Suppressor macrophage treated with lipopolysaccharide for 4 hours (primary cell): Measurements from ENCODE around the gene PTGER3.
"Not testable (repeated sequence)": the region's sequence is repeated elsewhere in the genome, so short reads cannot be mapped to it uniquely, and the experiment has no call there.

Experiments used
- DNase-seq: peaks from one replicate; pipeline ENCODE4 v3.0.0-alpha.2; 2020

Gene PTGER3

DNA sequence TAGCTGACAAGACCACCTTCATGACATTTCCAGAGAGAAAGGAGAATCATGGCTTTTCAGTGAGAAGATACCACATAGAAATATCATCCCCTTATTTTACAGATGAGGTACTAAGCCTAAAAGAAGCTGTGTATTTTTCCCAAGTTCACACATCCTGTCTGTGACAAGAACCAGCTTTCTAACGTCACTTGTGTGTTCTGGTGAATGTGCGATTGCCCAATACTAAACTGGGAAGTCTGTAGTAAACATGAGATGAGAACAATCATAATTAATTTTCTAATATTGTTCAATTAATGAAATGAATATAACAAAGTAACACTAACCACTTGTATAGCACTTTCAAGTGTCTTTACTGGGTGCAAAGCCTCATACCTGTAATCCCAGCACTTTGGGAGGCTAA is 46.0 kb downstream of the PTGER3 start:
- DNase-seq = no peak

DNA sequence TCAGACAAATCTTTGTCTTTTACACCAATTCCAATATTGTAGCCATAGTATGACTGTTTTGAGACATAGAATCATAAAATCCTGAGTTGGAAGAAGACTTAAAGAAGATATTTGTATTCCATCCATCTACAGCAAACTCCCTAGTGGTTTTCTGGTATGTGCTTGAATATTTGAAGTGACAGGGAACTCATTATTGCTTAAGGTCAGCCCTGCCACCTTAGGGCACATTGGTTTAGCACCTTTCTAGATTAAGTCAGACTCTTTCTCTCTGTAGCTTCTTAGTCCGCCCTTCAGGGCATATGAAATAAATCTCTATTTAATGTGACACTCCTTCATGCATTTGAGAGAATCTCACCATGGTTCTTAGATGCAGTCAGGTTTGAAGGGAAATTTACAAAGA is 49.8 kb downstream of the PTGER3 start:
- no peak for DNase-seq

DNA sequence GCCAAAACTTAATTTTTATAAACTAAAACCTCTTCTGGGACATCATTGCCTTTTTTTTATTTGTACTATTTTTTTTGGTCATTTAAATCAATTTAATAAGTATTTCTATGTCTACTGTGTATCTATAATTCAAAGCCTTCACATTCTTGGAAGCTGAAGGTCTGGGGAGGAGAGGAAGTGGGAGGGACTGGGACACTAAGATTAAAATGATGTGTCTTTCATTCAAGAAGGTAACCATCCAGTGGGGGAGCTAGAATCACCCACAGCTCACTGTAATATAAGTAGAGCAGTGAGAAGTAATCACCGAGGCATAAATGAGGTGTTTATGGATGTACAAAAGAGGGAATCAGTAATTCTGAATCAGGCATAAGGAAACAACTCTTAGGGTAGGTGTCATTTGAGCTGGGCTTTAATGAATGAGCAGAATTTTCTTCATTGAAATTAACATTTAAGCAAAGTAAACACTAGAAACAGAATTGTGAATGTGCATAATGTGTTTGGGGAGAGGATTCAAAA is 52.8 kb downstream of the PTGER3 start:
- DNase-seq = no peak

DNA sequence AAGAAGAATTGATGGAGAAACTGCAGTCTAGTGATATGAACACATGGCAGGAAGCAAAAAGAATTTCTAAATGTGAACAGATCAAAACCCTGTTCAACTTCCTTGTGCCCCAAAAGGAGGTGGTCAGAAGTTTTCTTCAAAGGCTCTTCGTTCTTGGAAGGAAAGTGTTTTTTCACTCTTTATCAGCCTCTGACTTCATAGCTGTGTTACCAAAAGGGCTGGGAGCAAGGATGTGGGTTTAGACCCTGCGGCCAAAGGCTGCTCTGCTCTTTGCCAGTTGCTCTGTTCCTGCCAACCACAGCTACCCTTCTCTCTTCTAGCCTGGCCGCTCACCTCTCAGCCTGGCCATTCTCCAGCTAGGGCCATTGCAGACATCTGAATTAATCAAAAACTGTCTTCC is 53.8 kb downstream of the PTGER3 start:
- no peak for DNase-seq

DNA sequence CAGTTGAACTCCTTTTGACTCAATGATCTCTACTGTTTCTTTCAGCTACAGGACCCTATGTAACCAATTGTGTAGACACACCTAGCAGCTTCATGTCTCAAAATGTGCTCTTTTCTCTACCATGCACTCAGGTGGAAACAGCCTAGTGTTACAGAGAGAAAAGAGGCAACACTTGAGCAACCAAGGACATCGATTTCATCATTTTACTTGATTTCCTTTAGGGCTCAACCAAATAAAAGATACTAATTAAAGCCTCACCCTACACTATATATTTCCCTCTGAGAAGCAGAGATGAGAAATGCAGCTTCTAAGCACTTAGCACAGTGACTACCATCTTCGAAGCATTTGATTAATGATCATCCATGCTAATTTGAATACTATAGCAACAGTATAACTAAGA is 55.1 kb downstream of the PTGER3 start:
- no peak for DNase-seq

DNA sequence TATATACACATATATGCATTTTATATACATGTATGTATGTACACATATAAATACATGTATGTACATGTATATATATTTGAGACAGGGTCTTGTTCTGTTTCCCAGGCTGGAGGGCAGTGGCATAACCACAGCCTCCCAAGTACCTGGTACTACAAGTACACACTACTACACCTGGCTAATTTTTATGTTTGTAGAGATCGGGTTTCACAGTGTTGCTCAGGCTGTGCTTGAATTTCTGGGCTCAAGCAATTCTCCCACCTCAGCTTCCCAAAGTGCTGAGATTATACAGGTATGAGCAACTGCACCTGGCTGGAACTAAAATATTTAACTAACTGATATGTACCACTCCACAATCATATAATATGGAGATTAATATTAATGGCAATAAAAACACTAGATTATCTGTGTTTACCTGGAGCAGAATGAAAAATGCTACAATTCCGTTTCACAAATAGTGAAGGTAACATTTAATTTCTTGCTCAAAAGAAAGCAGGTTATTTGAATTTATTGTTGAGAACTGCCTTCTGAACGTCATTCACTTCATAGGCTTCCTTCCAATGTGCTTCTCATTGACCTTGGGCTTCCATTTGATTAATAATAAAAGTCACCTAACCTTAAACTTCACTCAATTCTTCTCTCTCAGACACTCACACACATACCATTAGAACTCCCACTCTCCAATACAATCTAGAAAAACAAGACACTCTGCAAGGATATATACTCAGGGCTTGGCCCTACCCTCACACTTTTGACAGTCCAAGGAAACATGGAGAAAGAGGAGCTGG is 57.0 kb downstream of the PTGER3 start:
- no peak for DNase-seq

DNA sequence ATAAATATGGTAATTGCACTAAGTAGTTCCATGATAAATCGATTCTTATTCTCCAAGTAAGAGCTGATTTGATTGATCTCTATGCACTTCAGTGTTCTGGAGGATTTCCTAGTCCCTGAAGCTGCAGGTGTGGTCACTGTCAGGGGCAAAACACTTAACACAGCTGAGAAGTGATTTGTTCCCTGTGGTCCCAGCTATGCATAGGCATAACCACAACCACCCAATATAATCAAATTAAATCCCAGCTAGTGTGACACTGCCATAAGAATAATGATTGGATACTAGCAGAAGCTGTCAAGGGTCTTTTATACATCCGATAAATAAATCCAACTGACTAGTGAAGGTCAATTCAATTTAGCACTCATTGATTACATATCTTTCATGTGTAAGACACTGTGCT is 60.1 kb downstream of the PTGER3 start:
- DNase-seq = no peak

DNA sequence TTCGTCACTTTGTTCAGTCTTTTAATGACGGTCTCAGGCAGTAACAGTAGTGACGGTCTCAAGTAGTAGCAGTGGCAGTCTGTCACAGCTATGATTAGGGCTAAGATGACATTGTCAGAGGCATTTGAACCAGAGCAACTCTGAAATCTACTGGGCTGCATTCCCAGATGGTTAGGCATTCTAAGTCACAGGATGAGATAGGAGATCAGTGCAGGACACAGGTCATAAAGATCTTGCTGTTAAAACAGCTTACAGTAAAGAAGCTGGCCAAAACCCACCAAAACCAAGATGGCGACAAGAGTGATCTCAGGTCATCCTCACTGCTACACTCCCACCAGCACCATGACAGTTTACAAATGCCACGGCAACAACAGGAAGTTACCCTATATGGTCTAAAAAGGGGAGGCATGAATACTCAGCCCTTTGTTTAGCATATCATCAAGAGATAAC is 61.8 kb downstream of the PTGER3 start:
- DNase-seq = not testable (repeated sequence)

DNA sequence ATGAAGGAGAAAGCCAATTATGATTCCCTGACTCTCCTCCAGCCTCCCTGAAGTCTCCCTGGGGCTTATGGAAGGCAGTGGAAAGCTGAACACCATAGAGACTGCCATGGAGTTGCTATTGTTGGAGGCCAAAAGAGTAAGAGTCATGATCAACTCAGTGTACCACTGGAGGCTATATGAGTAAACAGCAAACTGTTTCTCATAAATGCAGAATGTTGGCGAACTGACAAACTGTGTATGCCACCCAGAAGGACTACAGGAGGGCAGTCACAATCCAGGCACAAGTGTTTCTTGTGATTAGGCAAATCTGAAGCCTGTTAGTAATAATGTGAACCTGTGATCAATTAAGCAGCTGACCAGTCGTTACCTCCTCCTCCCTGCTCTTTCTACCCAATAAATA is 62.3 kb downstream of the PTGER3 start:
- not testable (repeated sequence) for DNase-seq

DNA sequence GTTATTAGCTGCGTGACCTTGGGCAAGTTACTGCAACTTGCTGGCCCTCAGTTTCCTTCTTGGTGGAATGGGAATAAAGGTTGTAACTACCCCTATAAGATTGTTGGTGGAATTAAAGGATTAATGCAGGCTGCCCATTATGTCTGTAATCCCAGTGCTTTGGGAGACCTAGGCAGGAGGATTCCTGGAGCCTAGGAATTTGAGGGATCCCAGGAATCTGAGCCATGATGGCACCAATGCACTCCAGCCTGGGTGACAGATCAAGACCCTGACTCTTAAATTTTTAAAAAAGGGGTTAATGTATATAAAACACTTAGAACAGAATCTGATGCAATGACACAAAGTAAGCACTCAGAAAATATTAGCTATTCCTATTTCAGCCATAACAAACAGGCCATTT is 67.3 kb downstream of the PTGER3 start:
- no peak for DNase-seq

DNA sequence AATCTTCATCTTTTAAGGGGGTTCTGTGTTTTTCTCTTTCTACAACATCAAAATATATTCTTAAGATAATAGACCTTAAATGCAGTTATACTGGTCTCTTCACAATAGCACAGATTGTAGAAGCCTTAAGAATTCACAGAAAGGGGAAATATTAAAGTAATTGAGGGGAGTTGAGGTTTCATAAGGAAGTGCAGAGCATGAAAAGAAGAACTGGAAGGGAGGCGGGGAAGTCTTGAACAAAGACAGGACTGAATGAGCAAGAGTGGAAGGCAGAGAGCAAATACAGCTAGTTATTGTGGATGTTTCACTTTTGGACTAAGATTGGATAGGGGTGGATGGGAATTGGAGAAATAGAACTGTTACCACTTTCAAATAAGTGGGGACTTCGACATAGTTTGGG is 67.7 kb downstream of the PTGER3 start:
- DNase-seq = peak; percentile 78

DNA sequence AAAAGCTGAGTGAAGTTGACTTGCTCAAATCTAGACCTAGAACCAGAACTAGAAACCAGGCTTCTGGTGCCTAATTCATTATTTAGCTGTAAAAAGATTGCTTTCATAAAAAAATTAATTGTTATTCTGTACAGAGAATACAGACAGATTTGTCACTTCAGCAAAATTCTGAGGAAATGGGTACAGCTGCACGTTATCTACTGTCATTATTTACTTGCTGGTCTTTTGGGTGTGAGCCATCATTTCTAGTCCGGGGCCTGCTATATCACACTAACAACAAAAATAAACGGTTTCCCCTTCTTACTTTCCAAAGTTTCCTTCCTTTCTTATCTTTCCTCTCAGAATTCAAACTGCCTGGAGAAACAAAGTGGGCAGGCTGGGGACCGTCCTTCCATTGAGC is 68.3 kb downstream of the PTGER3 start:
- no peak for DNase-seq

DNA sequence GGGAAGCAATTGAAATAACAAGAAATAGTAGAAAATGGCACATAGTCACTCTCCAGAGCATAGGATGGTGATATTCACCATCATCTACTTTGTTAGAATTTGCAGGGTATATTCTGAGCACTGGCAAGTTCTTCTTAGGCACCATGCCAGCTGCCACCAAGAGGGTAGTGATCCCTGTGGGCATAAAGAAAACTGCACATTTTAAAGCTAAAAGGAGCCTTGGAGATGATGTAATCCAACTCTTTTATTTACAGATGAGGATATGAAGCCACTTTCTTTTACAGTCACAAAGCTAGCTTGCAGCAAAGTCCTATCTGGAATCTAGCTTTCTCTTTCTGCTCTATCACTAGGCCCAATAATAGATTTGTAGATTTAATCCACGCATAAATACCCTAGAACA is 69.0 kb downstream of the PTGER3 start:
- peak; percentile 79 for DNase-seq

DNA sequence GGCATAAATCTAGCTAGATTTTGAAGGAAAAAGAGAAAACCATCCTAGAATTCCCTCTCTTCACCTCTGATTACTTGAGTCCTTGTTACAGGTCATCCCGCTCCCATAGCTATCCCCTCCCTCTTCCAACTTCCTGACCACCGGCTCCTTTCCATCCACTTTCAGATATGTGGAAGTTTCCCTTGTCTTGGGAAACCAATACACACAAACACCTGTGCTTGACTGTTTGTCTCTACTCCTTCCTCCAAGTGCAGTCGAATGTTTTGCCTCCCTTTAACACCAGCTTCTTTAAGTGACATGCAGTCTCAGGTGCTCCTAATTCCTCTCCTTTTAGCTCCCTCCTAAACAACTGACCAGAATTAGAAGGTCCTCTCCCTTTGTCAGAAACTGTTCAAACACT is 70.0 kb downstream of the PTGER3 start:
- no peak for DNase-seq

DNA sequence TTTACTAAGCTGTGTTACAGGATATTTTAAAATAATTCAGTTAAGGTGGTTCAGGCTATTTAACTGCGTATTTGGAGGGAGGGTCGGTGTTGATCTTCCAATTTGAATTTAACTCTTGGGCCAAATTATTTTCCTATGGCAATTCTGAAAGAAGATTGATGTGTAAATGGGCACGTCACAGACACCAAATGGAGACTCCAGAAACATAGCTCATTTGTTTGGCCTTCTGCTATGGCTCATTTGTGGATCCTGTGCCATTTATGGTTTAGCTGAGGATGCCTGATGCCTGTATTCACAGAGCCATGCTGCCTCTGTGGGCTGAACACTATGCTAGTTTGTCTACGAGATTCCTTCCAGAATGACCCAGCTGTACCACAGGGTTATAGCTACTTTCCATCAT is 70.6 kb downstream of the PTGER3 start:
- DNase-seq = no peak

DNA sequence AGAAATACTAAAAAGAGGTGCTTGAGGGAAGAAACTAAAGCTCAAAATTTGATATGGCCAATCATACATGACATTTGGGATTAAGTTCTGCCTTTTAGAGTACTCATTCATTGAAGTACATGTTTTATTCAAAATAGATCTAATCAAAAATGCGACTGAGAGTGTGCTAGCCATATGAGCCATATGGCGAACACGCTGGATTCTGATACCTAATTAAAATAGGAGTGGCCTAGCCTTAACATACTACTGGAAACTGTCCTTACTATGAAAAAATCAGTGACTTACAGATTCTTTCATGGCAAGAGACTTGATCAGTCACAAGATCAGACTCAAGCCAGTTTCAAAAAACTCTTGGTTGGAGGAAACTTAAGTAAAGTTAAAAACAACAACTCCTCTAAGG is 73.9 kb downstream of the PTGER3 start:
- DNase-seq = no peak

DNA sequence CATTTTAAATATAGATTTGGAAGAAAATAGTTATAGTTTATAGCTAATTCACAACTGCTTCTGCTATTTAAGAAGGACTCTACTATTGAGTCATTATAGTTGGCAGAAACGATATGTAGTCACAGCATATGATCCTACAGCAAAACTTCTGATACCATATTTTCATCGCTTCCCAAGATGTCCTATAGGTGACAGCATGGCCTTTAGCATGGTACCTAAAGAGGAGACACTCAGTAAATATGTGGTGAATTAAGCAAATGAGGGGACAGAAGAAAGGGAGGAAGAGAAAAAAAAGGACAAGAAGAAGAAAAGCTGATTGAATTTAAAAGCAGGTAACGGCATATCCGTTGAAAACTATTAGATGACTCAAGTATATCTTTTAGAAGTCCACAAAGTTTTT is 77.2 kb downstream of the PTGER3 start:
- no peak for DNase-seq

DNA sequence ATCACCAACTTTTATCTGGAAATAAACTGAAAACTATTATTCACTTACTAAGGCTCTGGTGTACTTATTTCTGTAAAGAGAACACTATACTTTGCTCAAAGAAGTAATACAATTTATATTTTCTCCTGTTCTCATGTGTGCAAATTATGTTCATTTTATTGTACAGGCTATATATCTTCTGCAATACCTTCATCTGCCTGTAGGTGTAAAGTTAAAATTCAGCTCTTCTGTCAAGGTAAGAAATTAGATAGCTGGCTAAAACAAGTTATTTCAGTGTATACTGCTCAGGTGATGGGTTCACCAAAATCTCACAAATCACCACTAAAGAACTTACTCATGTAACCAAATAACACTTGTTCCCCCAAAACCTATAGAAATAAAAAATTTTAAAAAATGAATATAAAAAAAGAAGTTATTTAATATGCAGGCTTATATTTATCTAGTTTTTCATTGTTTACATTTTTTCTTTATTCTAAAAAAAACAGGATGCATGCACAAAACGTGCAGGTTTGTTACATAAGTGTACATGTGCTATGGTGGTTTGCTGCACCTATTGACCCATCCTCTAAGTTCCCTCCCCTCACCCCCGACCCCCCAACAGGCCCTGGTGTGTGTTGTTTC is 81.5 kb downstream of the PTGER3 start:
- DNase-seq = peak; percentile 18

DNA sequence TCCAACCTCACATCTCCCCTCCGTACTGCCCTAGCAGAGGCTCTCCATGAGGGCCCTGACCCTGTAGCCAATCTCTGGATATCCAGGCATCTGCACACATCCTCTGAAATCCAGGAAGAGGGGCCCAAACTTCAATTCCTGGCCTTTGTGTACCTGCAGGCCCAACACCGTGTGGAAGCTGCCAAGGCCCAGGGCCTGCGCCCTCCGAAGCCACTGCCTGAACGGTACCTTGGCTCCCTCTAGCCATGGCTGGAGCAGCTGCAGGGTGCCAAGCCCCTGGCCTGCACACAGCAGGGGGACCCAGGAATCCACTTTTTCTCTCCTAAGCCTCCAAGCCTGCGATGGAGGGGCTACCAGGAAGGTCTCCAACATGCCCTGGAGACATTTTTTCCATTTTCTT is 84.2 kb downstream of the PTGER3 start:
- no peak for DNase-seq

DNA sequence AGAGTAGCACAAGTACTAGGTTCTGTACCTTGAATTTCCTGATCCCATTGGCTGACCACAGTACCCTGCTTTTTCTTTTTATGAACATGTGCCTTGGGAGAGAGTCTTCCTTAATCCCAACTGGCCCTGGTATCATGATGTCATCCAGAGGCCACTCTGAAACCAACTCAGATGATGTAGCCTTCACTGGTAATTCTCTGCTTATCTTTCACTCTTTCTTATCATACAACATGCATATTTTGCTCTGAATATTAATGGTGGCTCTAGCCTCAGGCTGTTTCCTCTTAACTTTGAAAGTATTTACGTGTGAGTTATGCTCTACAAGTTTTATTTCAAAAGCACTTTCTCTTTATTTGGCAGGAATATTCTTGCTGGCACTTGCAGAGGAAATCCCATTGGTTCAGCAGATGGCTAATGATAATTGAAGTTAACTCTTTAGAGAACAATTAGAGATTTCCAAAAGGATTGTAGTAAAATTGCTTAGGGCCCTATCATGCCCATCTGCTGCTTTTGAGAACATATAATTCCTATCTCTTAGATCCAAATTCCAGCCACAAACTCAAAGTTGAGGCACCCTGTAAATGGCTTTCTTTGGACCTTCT is 86.1 kb downstream of the PTGER3 start:
- no peak for DNase-seq

DNA sequence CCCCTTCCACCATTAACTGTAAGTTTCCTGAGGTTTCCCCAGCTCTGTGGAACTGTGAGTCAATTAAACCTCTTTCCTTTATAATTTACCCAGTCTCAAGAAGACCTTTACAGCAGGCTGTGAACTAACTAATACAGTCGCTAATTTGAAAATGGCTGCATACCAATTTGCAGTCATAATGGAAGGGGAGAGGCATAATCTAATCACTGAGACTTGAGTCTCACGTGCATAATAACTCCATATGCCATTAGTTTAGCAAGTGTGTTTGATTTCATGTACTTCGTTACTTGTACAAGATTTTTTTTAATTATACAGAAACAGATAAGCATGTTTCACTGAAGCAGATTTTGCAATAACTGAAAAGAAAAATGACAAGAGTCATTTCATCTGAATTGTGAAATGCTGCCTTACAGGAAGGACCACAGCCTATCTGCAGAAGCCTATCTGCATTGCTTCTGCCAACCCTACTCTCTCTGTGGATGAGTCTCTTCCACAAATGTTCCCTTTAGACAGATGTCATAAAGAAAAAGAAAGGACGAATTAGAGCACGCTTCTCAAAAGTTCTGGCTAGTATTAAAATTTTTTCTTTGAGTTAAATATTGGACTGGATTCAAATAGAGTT is 99.1 kb downstream of the PTGER3 start:
- peak; percentile 11 for DNase-seq

DNA sequence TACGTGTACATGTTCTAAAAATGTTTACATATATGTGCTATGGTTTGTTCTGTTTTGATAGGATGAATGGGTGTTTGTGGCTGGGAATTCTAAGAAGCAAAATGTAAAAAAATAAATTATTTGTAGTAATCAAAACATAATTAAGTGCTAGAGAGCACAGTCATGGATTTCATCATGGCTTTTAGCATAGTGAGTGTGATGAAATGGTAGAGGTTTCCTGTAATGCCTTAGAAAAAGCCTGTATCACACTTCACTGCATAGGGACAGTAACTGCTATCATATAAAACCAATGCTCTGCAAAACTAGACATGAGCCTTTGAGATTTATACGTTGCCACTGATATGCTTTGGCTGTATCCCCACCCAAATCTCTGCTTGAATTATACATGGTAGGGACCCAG is 99.8 kb downstream of the PTGER3 start:
- no peak for DNase-seq

DNA sequence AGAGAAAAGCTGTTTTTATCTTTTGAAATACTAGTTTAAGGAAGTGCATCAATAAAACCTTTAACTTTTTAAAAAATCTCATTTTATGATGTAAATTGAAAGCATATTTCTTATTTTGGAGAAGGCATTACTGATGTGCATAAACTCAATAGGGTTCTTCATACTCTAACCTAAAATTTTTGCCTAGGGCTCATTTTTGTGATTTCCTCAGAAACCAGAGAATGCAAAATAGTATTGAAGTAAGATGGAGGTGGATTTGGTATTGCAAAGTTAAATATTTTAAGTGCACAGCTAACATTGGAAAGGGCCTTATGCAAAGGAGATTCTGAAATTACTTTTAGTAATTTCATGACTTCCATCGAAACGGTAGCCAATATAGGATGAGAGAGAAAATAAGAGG is 101.9 kb downstream of the PTGER3 start:
- no peak for DNase-seq

DNA sequence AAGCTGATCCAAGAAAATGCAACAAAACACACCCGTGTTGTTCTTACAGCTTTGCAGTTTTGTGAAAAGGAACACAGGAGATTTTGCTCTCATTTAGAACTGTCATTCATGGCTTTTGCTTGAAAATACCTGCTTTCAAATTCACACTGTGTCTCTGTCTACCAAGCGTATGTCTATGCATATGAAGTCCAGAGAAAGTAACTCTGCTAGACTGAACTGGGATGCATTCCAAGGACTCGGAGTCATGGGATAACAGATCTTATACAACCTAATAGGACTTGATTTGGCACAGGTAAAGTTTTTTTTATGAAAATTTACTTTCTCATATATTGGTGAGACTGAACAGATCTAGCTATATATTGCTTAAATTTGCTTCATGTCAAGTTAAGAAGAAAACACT is 102.4 kb downstream of the PTGER3 start:
- no peak for DNase-seq
